ENCODE data around the gene IL1R2. TPM values are rescaled to one million over a fixed set of nuclear protein-coding genes. Genes with fewer than 3 reads are reported as not detected.

Gene IL1R2
- total and polyA plus RNA-seq, 9 of the 15 experiments (the other 6 are each of a cell fraction or from before 2014, with no cell fraction given), result 0.13 TPM; not detected in 8

- TF ChIP-seq, protein P1, sequence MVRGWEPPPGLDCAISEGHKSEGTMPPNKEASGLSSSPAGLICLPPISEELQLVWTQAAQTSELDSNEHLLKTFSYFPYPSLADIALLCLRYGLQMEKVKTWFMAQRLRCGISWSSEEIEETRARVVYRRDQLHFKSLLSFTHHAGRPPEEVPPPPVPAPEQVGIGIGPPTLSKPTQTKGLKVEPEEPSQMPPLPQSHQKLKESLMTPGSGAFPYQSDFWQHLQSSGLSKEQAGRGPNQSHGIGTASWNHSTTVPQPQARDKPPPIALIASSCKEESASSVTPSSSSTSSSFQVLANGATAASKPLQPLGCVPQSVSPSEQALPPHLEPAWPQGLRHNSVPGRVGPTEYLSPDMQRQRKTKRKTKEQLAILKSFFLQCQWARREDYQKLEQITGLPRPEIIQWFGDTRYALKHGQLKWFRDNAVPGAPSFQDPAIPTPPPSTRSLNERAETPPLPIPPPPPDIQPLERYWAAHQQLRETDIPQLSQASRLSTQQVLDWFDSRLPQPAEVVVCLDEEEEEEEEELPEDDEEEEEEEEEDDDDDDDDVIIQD (CRISPR knock-in tag; IDR thresholded peaks at IDR 0.05), result no peak
- TF ChIP-seq TGIF2 (CRISPR knock-in tag; IDR thresholded peaks at IDR 0.05) (no peak), RUNX1 (IDR thresholded peaks at IDR 0.05; ENCODE audit: low read depth) (no peak), ZNF75A (CRISPR knock-in tag; IDR thresholded peaks at IDR 0.05) (no peak), KAT8 (IDR thresholded peaks at IDR 0.05; ENCODE audit: low read depth) (no peak), ZFP36 (IDR thresholded peaks at IDR 0.05; ENCODE audit: low read depth, low read length, partially characterized antibody) (no peak), JUND (IDR thresholded peaks at IDR 0.05; ENCODE audit: borderline replicate concordance, low read depth, low read length) (peak; percentile 38; the same call in 1 of the 2 replicates), JUND (tag; IDR thresholded peaks at IDR 0.05; ENCODE audit: borderline replicate concordance, low read depth, low read length) (0 out of 3 replicates have a peak, but pooled peaks have one; percentile 37), CXXC5 (CRISPR knock-in tag; IDR thresholded peaks at IDR 0.05) (no peak)
These were observed 49.6 kb downstream of the IL1R2 start (continued) for GRCh38 chr2:102041351-102041750.

Measured in K562 (cell line).